Stimulated activated CD8-positive, alpha-beta memory T cell treated with anti-CD3 and anti-CD28 coated beads, Interleukin-7, amount 100 ng/mL, for 24 hours (primary cell): ENCODE results near the gene CHSY1.

Experiments
- DNase-seq: peaks from one replicate; pipeline ENCODE4 v3.0.0-alpha.2; 2020; ENCODE audit warnings: low read depth

Gene CHSY1

GRCh38 chr15:101188637-101189408 is 63.0 kb downstream of the CHSY1 start:
- no peak for DNase-seq

GRCh38 chr15:101187820-101188636 is 63.8 kb downstream of the CHSY1 start:
- no peak for DNase-seq

GRCh38 chr15:101185770-101186169 is 66.1 kb downstream of the CHSY1 start:
- DNase-seq = no peak

- no peak for DNase-seq
Observed at GRCh38 chr15:101185336-101185735, 66.5 kb downstream of the CHSY1 start.

- DNase-seq = no peak
Observed at GRCh38 chr15:101184830-101185229, 67.0 kb downstream of the CHSY1 start.

- no peak for DNase-seq
Observed at GRCh38 chr15:101183931-101184305, 67.9 kb downstream of the CHSY1 start.

- no peak for DNase-seq
Observed at GRCh38 chr15:101183226-101183930, 68.5 kb downstream of the CHSY1 start.

- no peak for DNase-seq
Observed at GRCh38 chr15:101182215-101182614, 69.6 kb downstream of the CHSY1 start.

GRCh38 chr15:101181349-101181748 is 70.5 kb downstream of the CHSY1 start:
- DNase-seq = no peak

GRCh38 chr15:101180620-101181307 is 71.1 kb downstream of the CHSY1 start:
- no peak for DNase-seq

GRCh38 chr15:101179341-101180153 is 72.3 kb downstream of the CHSY1 start:
- no peak for DNase-seq

- no peak for DNase-seq
Observed at GRCh38 chr15:101178931-101179330, 72.9 kb downstream of the CHSY1 start.

- no peak for DNase-seq
Observed at GRCh38 chr15:101178479-101178878, 73.4 kb downstream of the CHSY1 start.

- no peak for DNase-seq
Observed at GRCh38 chr15:101177866-101178265, 74.0 kb downstream of the CHSY1 start.

- no peak for DNase-seq
Observed at GRCh38 chr15:101176625-101177024, 75.2 kb downstream of the CHSY1 start.

GRCh38 chr15:101175401-101175800 is 76.4 kb downstream of the CHSY1 start:
- DNase-seq = no peak

GRCh38 chr15:101174152-101174920 is 77.5 kb downstream of the CHSY1 start:
- DNase-seq = no peak

- DNase-seq = no peak
Observed at GRCh38 chr15:101173233-101174119, 78.4 kb downstream of the CHSY1 start.

GRCh38 chr15:101172501-101173071 is 79.3 kb downstream of the CHSY1 start:
- no peak for DNase-seq
